ENCODE results near the gene GLTP.

DNA sequence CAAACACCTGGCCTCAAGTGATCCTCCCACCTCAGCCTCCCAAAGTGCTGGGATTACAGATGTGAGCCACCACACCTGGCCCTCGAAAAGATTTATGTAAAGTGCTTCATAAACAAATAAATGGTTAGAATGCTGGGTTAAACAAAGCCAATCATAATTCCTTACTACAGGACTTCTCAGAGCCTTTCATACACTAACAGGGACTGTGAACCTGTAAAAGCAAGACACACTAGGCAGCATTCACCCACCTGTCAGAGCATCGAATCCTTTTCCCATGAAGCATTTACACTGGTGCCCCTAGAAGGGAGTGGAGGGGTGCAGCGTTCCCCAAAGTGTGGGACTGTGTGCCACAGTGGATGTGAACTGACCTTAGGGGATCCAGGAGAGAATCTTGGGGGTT is 76.7 kb downstream of the GLTP start:
- TF ChIP-seq, protein P1, sequence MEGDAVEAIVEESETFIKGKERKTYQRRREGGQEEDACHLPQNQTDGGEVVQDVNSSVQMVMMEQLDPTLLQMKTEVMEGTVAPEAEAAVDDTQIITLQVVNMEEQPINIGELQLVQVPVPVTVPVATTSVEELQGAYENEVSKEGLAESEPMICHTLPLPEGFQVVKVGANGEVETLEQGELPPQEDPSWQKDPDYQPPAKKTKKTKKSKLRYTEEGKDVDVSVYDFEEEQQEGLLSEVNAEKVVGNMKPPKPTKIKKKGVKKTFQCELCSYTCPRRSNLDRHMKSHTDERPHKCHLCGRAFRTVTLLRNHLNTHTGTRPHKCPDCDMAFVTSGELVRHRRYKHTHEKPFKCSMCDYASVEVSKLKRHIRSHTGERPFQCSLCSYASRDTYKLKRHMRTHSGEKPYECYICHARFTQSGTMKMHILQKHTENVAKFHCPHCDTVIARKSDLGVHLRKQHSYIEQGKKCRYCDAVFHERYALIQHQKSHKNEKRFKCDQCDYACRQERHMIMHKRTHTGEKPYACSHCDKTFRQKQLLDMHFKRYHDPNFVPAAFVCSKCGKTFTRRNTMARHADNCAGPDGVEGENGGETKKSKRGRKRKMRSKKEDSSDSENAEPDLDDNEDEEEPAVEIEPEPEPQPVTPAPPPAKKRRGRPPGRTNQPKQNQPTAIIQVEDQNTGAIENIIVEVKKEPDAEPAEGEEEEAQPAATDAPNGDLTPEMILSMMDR (IDR thresholded peaks at IDR 0.05 in 4 of 5, conservative IDR thresholded peaks at IDR 0.05 in 1 of 5), result no peak
- TF ChIP-seq POLR2A (IDR thresholded peaks at IDR 0.05), result no peak
